Measurements from ENCODE around the gene SLC1A3. TPM values are rescaled to one million over a fixed set of nuclear protein-coding genes. Genes with fewer than 3 reads are reported as not detected.
A peak's percentile ranks its signal among the peaks of the same experiment; 100 is the strongest.
"Not testable (repeated sequence)": the region's sequence is repeated elsewhere in the genome, so short reads cannot be mapped to it uniquely, and the experiment has no call there.

Gene SLC1A3
- polyA plus RNA-seq, 1 donor from 2014 or later, result not detected

DNA sequence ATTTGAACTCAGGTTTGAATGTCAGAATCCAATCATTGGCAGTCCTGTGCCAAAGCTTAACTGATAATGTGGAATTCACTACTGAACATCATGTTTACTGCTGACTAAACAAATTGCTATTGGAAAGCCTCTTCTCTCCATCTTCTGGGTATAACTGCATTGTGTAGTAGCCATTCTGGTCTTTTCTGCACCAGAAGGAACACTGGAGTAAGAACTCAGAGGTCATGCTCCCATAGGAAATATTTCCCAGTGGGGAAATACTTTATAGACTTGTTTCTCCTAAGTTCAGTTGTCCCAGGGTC, 25.9 kb downstream of the SLC1A3 start:
- Mint-ChIP-seq H3K4me1 (no peaks in the 10 kb centered on the region), H3K9me3 (peaks cover 0 to 2% (median 0%) of the 10 kb centered on the region in 3 donors), H3K36me3 (no peaks in the 10 kb centered on the region), H3K27ac (no peak overlapping the region), H3K4me3 (no peak overlapping the region), H3K27me3 (peaks cover 7% of the 10 kb centered on the region)

DNA sequence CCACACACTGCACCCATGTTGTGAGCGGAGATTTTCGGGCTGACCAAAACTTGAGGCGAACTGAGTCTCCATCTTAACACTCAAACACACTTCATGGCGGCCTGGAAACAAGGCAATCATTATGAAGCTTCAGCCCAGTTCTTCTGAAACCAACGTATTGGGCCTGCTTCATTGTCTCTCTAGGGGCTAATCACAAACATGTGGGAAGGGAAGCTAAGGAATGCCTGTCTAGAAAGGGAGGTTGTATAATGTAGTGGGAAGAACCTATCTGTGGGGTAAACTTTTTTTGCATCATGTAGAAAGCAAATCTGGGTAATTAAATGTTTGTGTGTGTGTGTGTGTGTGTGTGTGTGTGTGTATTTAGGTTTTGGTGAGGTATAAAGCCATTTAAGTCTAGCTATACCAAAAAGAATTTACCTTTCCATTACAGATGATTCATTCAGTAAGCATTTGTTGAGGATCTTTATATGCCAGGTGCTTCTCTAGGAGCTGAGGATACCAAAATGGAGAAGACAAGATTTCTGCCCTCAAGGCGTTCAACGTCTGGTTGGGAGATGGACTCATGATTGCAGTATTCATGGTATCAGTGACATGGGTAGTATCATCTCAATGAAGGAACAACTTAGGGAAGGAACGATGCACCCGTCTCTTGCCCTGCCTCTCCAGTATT, 29.4 kb downstream of the SLC1A3 start:
- Mint-ChIP-seq H3K4me1 (no peaks in the 10 kb centered on the region), H3K9me3 (peaks cover 0 to 2% (median 0%) of the 10 kb centered on the region in 3 donors), H3K36me3 (no peaks in the 10 kb centered on the region), H3K4me3 (no peak overlapping the region), H3K27me3 (peaks cover 3% of the 10 kb centered on the region), H3K27ac (no peak overlapping the region)

- Mint-ChIP-seq H3K36me3 (no peaks in the 10 kb centered on the region), H3K27ac (no peak overlapping the region), H3K4me1 (no peaks in the 10 kb centered on the region), H3K4me3 (no peak overlapping the region), H3K27me3 (peaks cover 3% of the 10 kb centered on the region), H3K9me3 (no peaks in the 10 kb centered on the region)
Observed at GRCh38 chr5:36637101-36637500, 30.7 kb downstream of the SLC1A3 start.

DNA sequence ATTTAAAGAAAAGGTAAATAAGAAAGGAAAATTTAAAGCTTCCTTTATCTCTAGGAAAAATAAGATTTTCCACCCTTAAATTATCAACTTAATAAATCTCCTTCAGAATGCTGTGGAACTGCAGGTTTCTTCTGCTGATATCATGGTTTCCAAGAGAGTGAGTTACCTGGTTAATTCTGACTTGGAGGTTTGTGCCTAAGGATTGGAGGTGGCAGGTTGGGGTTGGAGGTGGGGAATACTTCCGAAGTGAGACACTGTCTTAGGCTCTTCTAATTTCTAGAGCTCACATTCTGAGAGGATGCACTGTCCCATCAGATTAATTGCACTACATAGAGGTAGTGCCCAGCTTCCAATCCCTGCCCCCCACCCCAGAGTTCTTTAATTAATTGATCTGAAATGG, 31.1 kb downstream of the SLC1A3 start:
- no peak overlapping the region for H3K4me3 Mint-ChIP-seq
- H3K27ac Mint-ChIP-seq, result no peak overlapping the region
- H3K27me3 Mint-ChIP-seq, result peaks cover 3% of the 10 kb centered on the region
- no peaks in the 10 kb centered on the region for H3K36me3 Mint-ChIP-seq
- no peaks in the 10 kb centered on the region for H3K4me1 Mint-ChIP-seq
- H3K9me3 Mint-ChIP-seq, result no peaks in the 10 kb centered on the region

DNA sequence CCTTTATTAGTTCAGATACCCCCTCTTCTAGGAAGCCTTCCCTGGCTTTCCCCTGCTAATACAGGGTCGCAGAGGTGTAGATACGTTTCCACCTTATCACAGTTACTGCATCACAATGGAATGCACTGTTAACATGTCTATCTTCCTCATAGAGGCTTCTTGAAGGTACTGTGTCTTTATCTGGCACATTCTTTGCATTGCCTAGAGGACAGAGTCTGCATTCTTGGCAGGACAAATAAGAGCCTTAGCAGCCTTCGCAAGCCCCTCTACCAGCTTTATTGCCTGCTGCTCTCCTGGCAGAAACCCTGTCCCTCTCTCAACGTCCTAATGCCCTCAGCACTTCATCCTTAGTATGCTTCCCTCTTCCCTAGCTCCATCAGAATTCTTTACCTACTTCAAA, 31.6 kb downstream of the SLC1A3 start:
- Mint-ChIP-seq H3K4me3 (no peak overlapping the region), H3K4me1 (no peaks in the 10 kb centered on the region), H3K27me3 (peaks cover 3% of the 10 kb centered on the region), H3K27ac (no peak overlapping the region), H3K9me3 (no peaks in the 10 kb centered on the region), H3K36me3 (no peaks in the 10 kb centered on the region)

DNA sequence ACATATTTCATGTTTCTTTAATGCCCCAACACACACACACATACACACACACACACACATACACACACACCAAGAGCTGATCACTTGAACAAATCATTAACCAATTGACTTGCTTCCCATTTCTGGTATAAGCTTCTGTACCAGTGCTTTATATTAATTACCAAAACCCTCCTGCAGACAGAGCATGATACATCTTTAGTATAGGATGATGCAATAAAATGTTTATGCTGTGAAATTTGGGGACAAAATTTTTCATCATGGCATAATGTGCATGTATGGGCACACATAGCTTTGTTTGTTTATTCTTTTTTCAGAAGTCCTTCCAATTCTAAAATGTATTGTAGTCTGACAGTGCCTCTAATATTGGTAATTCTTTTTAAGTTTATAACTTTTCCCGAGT, 34.5 kb downstream of the SLC1A3 start:
- no peak overlapping the region for H3K4me3 Mint-ChIP-seq
- peaks cover 6% of the 10 kb centered on the region for H3K27me3 Mint-ChIP-seq
- H3K9me3 Mint-ChIP-seq, result no peaks in the 10 kb centered on the region
- H3K36me3 Mint-ChIP-seq, result no peaks in the 10 kb centered on the region
- H3K27ac Mint-ChIP-seq, result no peak overlapping the region
- H3K4me1 Mint-ChIP-seq, result no peaks in the 10 kb centered on the region

- H3K36me3 Mint-ChIP-seq, result no peaks in the 10 kb centered on the region
- H3K4me3 Mint-ChIP-seq, result no peak overlapping the region
- H3K9me3 Mint-ChIP-seq, result no peaks in the 10 kb centered on the region
- no peak overlapping the region for H3K27ac Mint-ChIP-seq
- no peaks in the 10 kb centered on the region for H3K4me1 Mint-ChIP-seq
- H3K27me3 Mint-ChIP-seq, result peaks cover 8% of the 10 kb centered on the region
Observed at GRCh38 chr5:36641431-36641830, 35.0 kb downstream of the SLC1A3 start.

- H3K4me3 Mint-ChIP-seq, result no peak overlapping the region
- peaks cover 8% of the 10 kb centered on the region for H3K27me3 Mint-ChIP-seq
- no peaks in the 10 kb centered on the region for H3K9me3 Mint-ChIP-seq
- H3K4me1 Mint-ChIP-seq, result no peaks in the 10 kb centered on the region
- no peak overlapping the region for H3K27ac Mint-ChIP-seq
- no peaks in the 10 kb centered on the region for H3K36me3 Mint-ChIP-seq
Observed at GRCh38 chr5:36642089-36642488, 35.7 kb downstream of the SLC1A3 start.

- H3K27me3 Mint-ChIP-seq, result peaks cover 8% of the 10 kb centered on the region
- no peaks in the 10 kb centered on the region for H3K4me1 Mint-ChIP-seq
- no peak overlapping the region for H3K27ac Mint-ChIP-seq
- H3K4me3 Mint-ChIP-seq, result no peak overlapping the region
- no peaks in the 10 kb centered on the region for H3K9me3 Mint-ChIP-seq
- no peaks in the 10 kb centered on the region for H3K36me3 Mint-ChIP-seq
Observed at GRCh38 chr5:36643162-36643561, 36.8 kb downstream of the SLC1A3 start.

GRCh38 chr5:36643841-36644240, 37.4 kb downstream of the SLC1A3 start:
- not testable (repeated sequence) for H3K9me3 Mint-ChIP-seq, H3K4me1 Mint-ChIP-seq, H3K27me3 Mint-ChIP-seq, H3K4me3 Mint-ChIP-seq, H3K36me3 Mint-ChIP-seq, H3K27ac Mint-ChIP-seq

DNA sequence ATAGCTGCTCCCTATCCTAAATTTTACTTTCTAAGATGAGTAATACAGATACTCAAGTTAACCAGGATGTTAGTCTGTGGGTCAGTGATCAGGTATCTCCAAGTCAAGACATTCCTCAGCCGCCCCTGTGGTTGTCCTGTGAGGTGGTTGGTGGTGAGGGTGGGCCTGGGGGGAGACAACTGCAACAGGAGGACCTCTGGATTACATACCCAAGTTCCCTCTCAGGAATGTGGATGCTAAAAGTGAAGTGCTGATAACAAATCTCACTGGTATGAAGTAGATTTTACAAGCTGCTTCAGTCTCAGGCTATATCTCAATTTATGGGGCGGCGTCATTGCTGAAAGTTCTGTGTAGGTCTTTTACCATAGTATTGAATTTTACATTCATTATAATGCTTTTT, 38.3 kb downstream of the SLC1A3 start:
- Mint-ChIP-seq H3K4me3 (no peak overlapping the region), H3K4me1 (no peaks in the 10 kb centered on the region), H3K36me3 (no peaks in the 10 kb centered on the region)

GRCh38 chr5:36646100-36646499, 39.7 kb downstream of the SLC1A3 start:
- Mint-ChIP-seq H3K4me1 (no peaks in the 10 kb centered on the region), H3K27me3 (peaks cover 7% of the 10 kb centered on the region), H3K4me3 (no peak overlapping the region), H3K36me3 (no peaks in the 10 kb centered on the region), H3K27ac (no peak overlapping the region), H3K9me3 (no peaks in the 10 kb centered on the region)

More for the DNA sequence above, 38.3 kb downstream of the SLC1A3 start:
- Mint-ChIP-seq H3K9me3 (no peaks in the 10 kb centered on the region), H3K27ac (no peak overlapping the region), H3K27me3 (peaks cover 9% of the 10 kb centered on the region)

GRCh38 chr5:36646507-36647023, 40.2 kb downstream of the SLC1A3 start:
- Mint-ChIP-seq H3K27ac (peak overlapping the region in 1 of 3 donors; percentile 71), H3K9me3 (no peaks in the 10 kb centered on the region), H3K27me3 (peaks cover 8% of the 10 kb centered on the region), H3K4me3 (no peak overlapping the region), H3K36me3 (no peaks in the 10 kb centered on the region), H3K4me1 (no peaks in the 10 kb centered on the region)

DNA sequence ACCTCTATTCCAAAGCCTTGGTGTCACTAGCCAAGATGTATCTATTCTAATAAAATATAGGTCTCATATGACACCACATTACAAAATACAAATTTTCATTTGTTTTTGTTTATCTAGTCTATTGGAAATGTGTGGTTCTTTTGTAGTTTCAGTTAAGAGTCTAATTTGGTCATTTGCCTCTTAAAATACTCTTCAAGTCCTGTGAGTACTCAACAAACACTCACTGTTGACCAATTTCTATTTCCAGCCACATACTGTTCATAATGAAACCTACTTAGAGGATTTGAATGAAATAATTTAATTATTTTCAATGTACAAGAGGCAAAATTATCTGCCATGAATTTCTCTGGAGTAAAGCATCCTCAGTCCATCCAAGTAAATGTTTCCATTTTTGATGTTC, 40.6 kb downstream of the SLC1A3 start:
- Mint-ChIP-seq H3K27me3 (peaks cover 10% of the 10 kb centered on the region), H3K9me3 (no peaks in the 10 kb centered on the region), H3K27ac (no peak overlapping the region), H3K4me3 (no peak overlapping the region), H3K4me1 (no peaks in the 10 kb centered on the region), H3K36me3 (no peaks in the 10 kb centered on the region)

GRCh38 chr5:36648426-36648825, 42.0 kb downstream of the SLC1A3 start:
- Mint-ChIP-seq H3K36me3 (no peaks in the 10 kb centered on the region), H3K4me1 (no peaks in the 10 kb centered on the region), H3K27me3 (peaks cover 13% of the 10 kb centered on the region), H3K4me3 (no peak overlapping the region), H3K9me3 (no peaks in the 10 kb centered on the region), H3K27ac (no peak overlapping the region)

GRCh38 chr5:36651761-36652685, 45.6 kb downstream of the SLC1A3 start:
- Mint-ChIP-seq H3K4me3 (no peak overlapping the region), H3K9me3 (no peaks in the 10 kb centered on the region), H3K27me3 (peaks cover 14% of the 10 kb centered on the region), H3K27ac (no peak overlapping the region), H3K4me1 (no peaks in the 10 kb centered on the region), H3K36me3 (no peaks in the 10 kb centered on the region)

Measured in IgD-negative memory B cell (primary cell).